HCT116 (cell line): ENCODE measurements around the gene ZFX. TPM values are rescaled to one million over a fixed set of nuclear protein-coding genes. Genes with fewer than 3 reads are reported as not detected.

Source experiments
- ATAC-seq: fragments of 200-7000 bp; cut with Tn5 transposase; 2 replicates; pipeline ENCODE4 v1.9.1; 2020; ENCODE audit warnings: mild to moderate bottlenecking, moderate library complexity
- BruUV-seq: library from RNA; stranded (reverse); fragments of 400-500 nt; replicated peaks from 2 replicates; lab custom pipeline; 2021; lab: Mats Ljungman, UMichigan
- CTCF ChIA-PET: fragments of 300-600 bp; sonication (Branson Sonifier 250); formaldehyde crosslinking; loops from one replicate; lab custom pipeline; 2021; ENCODE audit warnings: antibody characterized with exemption; lab: Charles Lee
- POLR2A ChIA-PET: fragments of 300-600, 350-600 bp; sonication (Branson Sonifier 250); formaldehyde crosslinking; loops from one replicate; lab custom pipeline; 2021; ENCODE audit warnings: antibody characterized with exemption; lab: Charles Lee
- RAD21 ChIA-PET, 2 experiments: fragments of 300-600 bp; sonication (Branson Sonifier 250); formaldehyde crosslinking; loops; one replicate each; lab custom pipeline; 2023; ENCODE audit warnings: low total read pairs in 2 of 2; ENCODE audit not compliant: uncharacterized antibody in 2 of 2, unreplicated experiment in 2 of 2, low non-redundant PET in 1 of 2; lab: Charles Lee
- DNase-seq: peaks from one replicate; pipeline ENCODE4 v3.0.0-alpha.2; 2010; ENCODE audit warnings: low read depth, low spot score
- H2AFZ ChIP-seq: fragments of 200-600 bp; shearing (Covaris generic), sonication (generic); 2 replicates; pipeline ENCODE4 v1.6.1; 2017; ENCODE audit warnings: low read depth, mixed run types, mixed read lengths, antibody characterized with exemption, low read length; ENCODE audit not compliant: poor library complexity, severe bottlenecking
- H3K27ac ChIP-seq: 2 replicates; pipeline ENCODE4 v1.5.1; 2012; ENCODE audit warnings: low read depth, low read length
- H3K27me3 ChIP-seq: fragments of 200-600 bp; sonication (generic); 2 replicates; pipeline ENCODE4 v1.6.1; 2016; ENCODE audit warnings: mixed run types, low read length, mixed read lengths; ENCODE audit not compliant: insufficient read depth
- H3K36me3 ChIP-seq, 2 experiments: fragments of 200-500 bp in 1 of 2; fragments of 200-600 bp in 1 of 2; sonication (Bioruptor generic) in 1 of 2; sonication (generic) in 1 of 2; 2 replicates each; pipeline versions ENCODE4 v1.5.1 to v1.6.1; 2014 to 2016; ENCODE audit warnings: low read length in 2 of 2, inconsistent platforms in 1 of 2, mixed read lengths in 1 of 2, mixed run types in 1 of 2; ENCODE audit not compliant: insufficient read depth in 2 of 2, control insufficient read depth in 1 of 2
- H3K4me1 ChIP-seq, 2 experiments: fragments of 200-600 bp in 1 of 2; sonication (generic) in 1 of 2; 2 replicates each; pipeline versions ENCODE4 v1.5.1 to v1.6.1; 2012 to 2017; ENCODE audit warnings: low read length in 2 of 2, inconsistent platforms in 1 of 2, mild to moderate bottlenecking in 1 of 2, mixed read lengths in 1 of 2, mixed run types in 1 of 2, moderate library complexity in 1 of 2; ENCODE audit not compliant: insufficient read depth in 2 of 2, control insufficient read depth in 1 of 2
- H3K4me2 ChIP-seq: fragments of 200-600 bp; sonication (generic); 2 replicates; pipeline ENCODE4 v1.6.1; 2017; ENCODE audit warnings: mixed run types, low read length, mixed read lengths
- H3K4me3 ChIP-seq, 2 experiments: fragments of 200-600 bp in 1 of 2; sonication (generic) in 1 of 2; replicated peaks in 1 of 2; 2 replicates each; pipeline ENCODE4 v1.5.1; 2011 to 2016; ENCODE audit warnings: low read length in 2 of 2, control low read depth in 1 of 2, low read depth in 1 of 2, mild to moderate bottlenecking in 1 of 2, mixed read lengths in 1 of 2, mixed run types in 1 of 2
- H3K79me2 ChIP-seq: fragments of 200-600 bp; sonication (generic); 2 replicates; pipeline ENCODE4 v1.6.1; 2017; ENCODE audit warnings: mild to moderate bottlenecking, mixed run types, low read length, moderate library complexity, mixed read lengths; ENCODE audit not compliant: insufficient read depth
- H3K9ac ChIP-seq: fragments of 200-600 bp; sonication (generic); 2 replicates; pipeline ENCODE4 v1.6.1; 2016; ENCODE audit warnings: low read length, mixed read lengths
- H3K9me2 ChIP-seq: fragments of 200-600 bp; sonication (generic), shearing (Covaris generic); 2 replicates; pipeline ENCODE4 v1.6.1; 2017; ENCODE audit warnings: mixed run types, mild to moderate bottlenecking, moderate library complexity; ENCODE audit not compliant: insufficient read depth
- H3K9me3 ChIP-seq, 2 experiments: fragments of 200-500 bp in 1 of 2; fragments of 200-600 bp in 1 of 2; sonication (Bioruptor generic) in 1 of 2; sonication (generic) in 1 of 2; 2 replicates each; pipeline ENCODE4 v1.6.1; 2014 to 2017; ENCODE audit warnings: low read length in 2 of 2, mixed read lengths in 2 of 2, inconsistent platforms in 1 of 2, low read depth in 1 of 2, mild to moderate bottlenecking in 1 of 2, mixed run types in 1 of 2, moderate library complexity in 1 of 2; ENCODE audit not compliant: control insufficient read depth in 1 of 2, insufficient read depth in 1 of 2
- H4K20me1 ChIP-seq: fragments of 200-600 bp; sonication (generic), shearing (Covaris generic); 2 replicates; pipeline ENCODE4 v1.6.1; 2017; ENCODE audit warnings: mixed run types, mild to moderate bottlenecking, moderate library complexity; ENCODE audit not compliant: insufficient read depth
- CBX3 ChIP-seq: IDR thresholded peaks from 2 replicates; pipeline ENCODE4 v1.6.1; 2012; ENCODE audit warnings: low read depth
- ELF1 ChIP-seq: IDR thresholded peaks from 2 replicates; pipeline ENCODE4 v1.6.1; 2012; ENCODE audit warnings: low read depth, borderline replicate concordance
- EZH2 ChIP-seq: fragments of 200-600 bp; sonication (generic); IDR thresholded peaks from 2 replicates; pipeline ENCODE4 v1.6.1; 2017; ENCODE audit warnings: antibody characterized with exemption, mixed run types
- EZH2phosphoT487 ChIP-seq: fragments of 200-600 bp; IDR thresholded peaks from 2 replicates; pipeline ENCODE4 v1.6.1; 2018; ENCODE audit warnings: antibody characterized with exemption, borderline replicate concordance
- FOSL1 ChIP-seq: IDR thresholded peaks from 2 replicates; pipeline ENCODE4 v1.6.1; 2012; ENCODE audit warnings: low read depth
- TCF7L2 ChIP-seq: IDR thresholded peaks from 2 replicates; pipeline ENCODE4 v1.7.0; 2011; ENCODE audit warnings: borderline replicate concordance, inconsistent platforms; ENCODE audit not compliant: insufficient read depth, insufficient read length; ENCODE audit errors: extremely low read depth
- ZNF274 ChIP-seq: fragments of 200-500 bp; sonication (Bioruptor generic); IDR thresholded peaks from 2 replicates; pipeline ENCODE4 v1.6.1; 2014; ENCODE audit warnings: mild to moderate bottlenecking, low read depth, low read length, inconsistent platforms
- intact Hi-C: fragments of 100-400 bp; cut with micrococcal nuclease; formaldehyde crosslinking; loops from 2 replicates; pipeline ENCODE4 v1.10.0; 2022
- total RNA-seq: library from RNA; stranded (reverse); gene quantifications from one replicate; pipeline ENCODE4 v1.2.1, GENCODE V29; 2021; ENCODE audit not compliant: unreplicated experiment
- TF ChIP-seq, protein P1 (sequence below): IDR thresholded peaks from 2 replicates; pipeline ENCODE4 v1.6.1; 2012
- TF ChIP-seq, protein P2 (sequence below), 3 experiments: fragments of 200-600 bp in 1 of 3; sonication (generic) in 1 of 3; IDR thresholded peaks in 2 of 3; conservative IDR thresholded peaks in 1 of 3; 2 replicates each; pipeline ENCODE4 v1.5.1; 2012 to 2017; ENCODE audit warnings: low read depth in 2 of 3, low read length in 2 of 3, antibody characterized with exemption in 1 of 3, borderline replicate concordance in 1 of 3, control low read depth in 1 of 3, mild to moderate bottlenecking in 1 of 3, mixed read lengths in 1 of 3, mixed run types in 1 of 3, moderate library complexity in 1 of 3; ENCODE audit not compliant: insufficient read depth in 1 of 3

ZFX gene
- total RNA-seq, 1 experiment from 2014 or later: 28.1 TPM

DNA sequence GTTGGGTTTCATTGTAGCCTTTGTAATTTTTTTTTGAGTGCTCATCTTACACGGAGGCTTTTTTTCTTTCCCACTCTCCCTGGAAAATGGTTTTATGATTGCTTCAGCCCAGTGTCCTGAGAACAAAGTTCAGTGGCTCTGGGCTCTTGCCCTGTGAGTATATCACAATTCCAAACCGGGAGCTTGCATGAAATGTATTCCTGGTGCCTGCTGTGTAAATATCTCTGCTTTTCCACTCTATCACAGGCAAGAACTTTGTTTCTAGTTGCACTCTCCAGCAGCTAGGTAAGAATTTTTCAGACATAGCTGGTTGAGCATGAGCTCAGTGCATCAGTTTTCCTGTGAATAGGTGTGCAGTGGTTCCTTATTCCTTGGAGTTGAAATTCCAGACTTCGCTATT lies 103.5 kb downstream of the ZFX start:
- TF ChIP-seq EZH2: no peak
- no peak for TF ChIP-seq CBX3
- TF ChIP-seq TCF7L2: no peak
- TF ChIP-seq EZH2phosphoT487: no peak
- no peak for TF ChIP-seq ZNF274
- no peak for TF ChIP-seq FOSL1
- TF ChIP-seq, protein P1, sequence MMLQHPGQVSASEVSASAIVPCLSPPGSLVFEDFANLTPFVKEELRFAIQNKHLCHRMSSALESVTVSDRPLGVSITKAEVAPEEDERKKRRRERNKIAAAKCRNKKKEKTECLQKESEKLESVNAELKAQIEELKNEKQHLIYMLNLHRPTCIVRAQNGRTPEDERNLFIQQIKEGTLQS: no peak
- no peak for TF ChIP-seq ELF1
- TF ChIP-seq, all 23 proteins: peak for 0
- no peak for DNase-seq
- no peak for ATAC-seq
- intact Hi-C loops: no loop called here
- Histone ChIP-seq H3K36me3 (no peaks in the 10 kb centered on the region), H3K27me3 (no peaks in the 10 kb centered on the region), H3K4me1 (no peaks in the 10 kb centered on the region), H3K4me2 (no peak overlapping the region), H3K9ac (no peak overlapping the region), H3K4me3 (no peak overlapping the region), H3K27ac (no peak overlapping the region), H4K20me1 (no peaks in the 10 kb centered on the region), H2AFZ (no peak overlapping the region), H3K9me3 (no peaks in the 10 kb centered on the region), H3K79me2 (no peaks in the 10 kb centered on the region), H3K9me2 (no peaks in the 10 kb centered on the region)
- CTCF ChIA-PET: no interaction called here
- POLR2A ChIA-PET: interaction anchor here (0.9 kb wide), 1 partner anchor 10 kb away, joined by 4 read pairs; no protein-coding TSS in a partner anchor
- RAD21 ChIA-PET: no interaction called here
- no TSS peak for BruUV-seq

DNA sequence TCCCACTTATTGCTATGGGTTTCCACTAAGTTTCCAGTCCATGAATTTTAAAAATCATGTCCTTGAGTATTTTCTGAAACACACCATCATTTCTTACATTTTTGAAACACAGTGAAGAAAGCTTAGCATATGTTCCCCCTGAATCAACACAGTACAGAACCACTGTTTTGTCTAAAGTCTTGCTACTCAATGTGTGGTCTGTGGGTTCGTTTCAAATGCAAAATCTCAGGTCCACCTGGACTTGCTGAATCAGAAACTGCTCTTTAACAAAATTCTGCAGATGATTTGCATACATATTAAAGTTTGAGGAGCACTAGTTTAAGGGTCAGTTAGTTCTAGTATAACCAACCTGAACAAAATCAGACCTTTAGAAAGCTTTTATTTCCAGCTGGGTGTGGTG lies 103.9 kb downstream of the ZFX start:
- intact Hi-C loops: no loop called here
- ATAC-seq: no peak
- Histone ChIP-seq H3K4me1 (no peaks in the 10 kb centered on the region), H3K9me3 (no peaks in the 10 kb centered on the region), H2AFZ (no peak overlapping the region), H3K36me3 (no peaks in the 10 kb centered on the region), H3K9ac (no peak overlapping the region), H3K9me2 (no peaks in the 10 kb centered on the region), H3K79me2 (no peaks in the 10 kb centered on the region), H3K4me3 (no peak overlapping the region), H3K27me3 (no peaks in the 10 kb centered on the region), H3K27ac (no peak overlapping the region), H4K20me1 (no peaks in the 10 kb centered on the region), H3K4me2 (no peak overlapping the region)
- POLR2A ChIA-PET: interaction anchor here (0.9 kb wide), 1 partner anchor 11 kb away, joined by 4 read pairs; no protein-coding TSS in a partner anchor
- BruUV-seq: no TSS peak
- RAD21 ChIA-PET: no interaction called here
- no peak for DNase-seq
- CTCF ChIA-PET: no interaction called here
- TF ChIP-seq EZH2phosphoT487: no peak
- TF ChIP-seq, protein P2, sequence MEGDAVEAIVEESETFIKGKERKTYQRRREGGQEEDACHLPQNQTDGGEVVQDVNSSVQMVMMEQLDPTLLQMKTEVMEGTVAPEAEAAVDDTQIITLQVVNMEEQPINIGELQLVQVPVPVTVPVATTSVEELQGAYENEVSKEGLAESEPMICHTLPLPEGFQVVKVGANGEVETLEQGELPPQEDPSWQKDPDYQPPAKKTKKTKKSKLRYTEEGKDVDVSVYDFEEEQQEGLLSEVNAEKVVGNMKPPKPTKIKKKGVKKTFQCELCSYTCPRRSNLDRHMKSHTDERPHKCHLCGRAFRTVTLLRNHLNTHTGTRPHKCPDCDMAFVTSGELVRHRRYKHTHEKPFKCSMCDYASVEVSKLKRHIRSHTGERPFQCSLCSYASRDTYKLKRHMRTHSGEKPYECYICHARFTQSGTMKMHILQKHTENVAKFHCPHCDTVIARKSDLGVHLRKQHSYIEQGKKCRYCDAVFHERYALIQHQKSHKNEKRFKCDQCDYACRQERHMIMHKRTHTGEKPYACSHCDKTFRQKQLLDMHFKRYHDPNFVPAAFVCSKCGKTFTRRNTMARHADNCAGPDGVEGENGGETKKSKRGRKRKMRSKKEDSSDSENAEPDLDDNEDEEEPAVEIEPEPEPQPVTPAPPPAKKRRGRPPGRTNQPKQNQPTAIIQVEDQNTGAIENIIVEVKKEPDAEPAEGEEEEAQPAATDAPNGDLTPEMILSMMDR (IDR thresholded peaks at IDR 0.05 in 2 of 3, conservative IDR thresholded peaks at IDR 0.05 in 1 of 3; ENCODE audit: borderline replicate concordance in 1 of 3, insufficient read depth in 1 of 3, low read depth in 2 of 3, low read length in 2 of 3): no peak
- TF ChIP-seq ELF1: no peak
